Choroid plexus epithelial cell (primary cell): ENCODE measurements around the gene PTPRE.

Experiments used
- DNase-seq: peaks from one replicate; pipeline ENCODE4 v3.0.0-alpha.2; 2010; ENCODE audit warnings: low read depth
- H3K4me3 ChIP-seq: 2 replicates; pipeline ENCODE4 v1.5.1; 2011; ENCODE audit warnings: low read depth, mild to moderate bottlenecking, control low read depth, low read length, moderate library complexity
- TF ChIP-seq, protein P1 (sequence below): conservative IDR thresholded peaks from 2 replicates; pipeline ENCODE4 v1.5.1; 2011; ENCODE audit warnings: low read depth, mild to moderate bottlenecking, control low read depth, inconsistent platforms, low read length, moderate library complexity

Gene PTPRE

DNA sequence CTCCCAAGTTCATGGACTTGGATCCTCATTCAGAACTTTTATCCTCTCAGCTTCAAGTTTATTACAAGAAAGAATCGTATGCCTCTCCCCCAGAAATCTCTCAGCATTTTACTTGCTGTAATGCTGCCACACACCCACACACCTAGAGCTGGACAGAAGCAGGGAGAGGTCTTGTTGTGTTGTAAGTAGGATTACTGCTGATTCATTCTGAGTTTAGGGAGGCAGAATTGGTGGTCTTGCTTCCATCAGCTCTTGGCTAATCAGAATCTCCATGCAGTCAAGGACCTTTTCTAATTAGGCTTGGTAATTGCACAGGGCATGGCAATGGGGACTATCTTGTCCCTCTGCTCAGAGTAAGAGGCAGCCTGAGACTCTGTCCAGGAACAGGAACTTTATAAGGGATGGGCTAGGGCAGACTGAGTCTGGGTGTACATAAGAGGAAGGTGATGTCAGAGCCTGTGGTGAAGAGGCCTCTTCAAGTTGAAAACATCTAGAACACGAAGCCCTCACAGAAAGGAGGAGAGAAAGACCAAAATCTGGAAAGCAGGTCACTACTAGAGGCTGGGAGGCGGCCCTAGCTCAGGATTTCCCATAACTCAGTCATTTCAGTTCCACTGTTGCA lies 7.0 kb upstream of the PTPRE start:
- DNase-seq: peak; percentile 58
- H3K4me3 ChIP-seq: no peak overlapping the region
- TF ChIP-seq, protein P1, sequence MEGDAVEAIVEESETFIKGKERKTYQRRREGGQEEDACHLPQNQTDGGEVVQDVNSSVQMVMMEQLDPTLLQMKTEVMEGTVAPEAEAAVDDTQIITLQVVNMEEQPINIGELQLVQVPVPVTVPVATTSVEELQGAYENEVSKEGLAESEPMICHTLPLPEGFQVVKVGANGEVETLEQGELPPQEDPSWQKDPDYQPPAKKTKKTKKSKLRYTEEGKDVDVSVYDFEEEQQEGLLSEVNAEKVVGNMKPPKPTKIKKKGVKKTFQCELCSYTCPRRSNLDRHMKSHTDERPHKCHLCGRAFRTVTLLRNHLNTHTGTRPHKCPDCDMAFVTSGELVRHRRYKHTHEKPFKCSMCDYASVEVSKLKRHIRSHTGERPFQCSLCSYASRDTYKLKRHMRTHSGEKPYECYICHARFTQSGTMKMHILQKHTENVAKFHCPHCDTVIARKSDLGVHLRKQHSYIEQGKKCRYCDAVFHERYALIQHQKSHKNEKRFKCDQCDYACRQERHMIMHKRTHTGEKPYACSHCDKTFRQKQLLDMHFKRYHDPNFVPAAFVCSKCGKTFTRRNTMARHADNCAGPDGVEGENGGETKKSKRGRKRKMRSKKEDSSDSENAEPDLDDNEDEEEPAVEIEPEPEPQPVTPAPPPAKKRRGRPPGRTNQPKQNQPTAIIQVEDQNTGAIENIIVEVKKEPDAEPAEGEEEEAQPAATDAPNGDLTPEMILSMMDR: no peak

DNA sequence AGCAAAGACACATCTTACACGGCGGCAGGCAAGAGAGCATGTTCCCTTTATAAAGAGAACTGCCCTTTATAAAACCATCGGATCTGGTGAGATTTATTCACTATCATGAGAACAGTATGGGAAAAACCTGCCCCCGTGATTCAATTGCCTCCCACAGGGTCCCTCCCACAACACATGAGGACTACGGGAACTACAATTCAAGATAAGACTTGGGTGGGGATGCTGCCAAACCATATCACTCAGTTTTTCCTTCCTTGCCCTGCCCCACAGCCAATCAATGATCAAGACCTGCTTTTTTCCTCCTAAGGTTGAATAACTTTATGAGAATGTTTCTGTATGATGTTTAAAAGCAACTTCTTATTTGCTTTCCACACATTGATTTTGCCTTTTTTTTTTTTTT lies 3.1 kb upstream of the PTPRE start:
- TF ChIP-seq, protein P1: no peak
- DNase-seq: no peak
- H3K4me3 ChIP-seq: no peak overlapping the region

DNA sequence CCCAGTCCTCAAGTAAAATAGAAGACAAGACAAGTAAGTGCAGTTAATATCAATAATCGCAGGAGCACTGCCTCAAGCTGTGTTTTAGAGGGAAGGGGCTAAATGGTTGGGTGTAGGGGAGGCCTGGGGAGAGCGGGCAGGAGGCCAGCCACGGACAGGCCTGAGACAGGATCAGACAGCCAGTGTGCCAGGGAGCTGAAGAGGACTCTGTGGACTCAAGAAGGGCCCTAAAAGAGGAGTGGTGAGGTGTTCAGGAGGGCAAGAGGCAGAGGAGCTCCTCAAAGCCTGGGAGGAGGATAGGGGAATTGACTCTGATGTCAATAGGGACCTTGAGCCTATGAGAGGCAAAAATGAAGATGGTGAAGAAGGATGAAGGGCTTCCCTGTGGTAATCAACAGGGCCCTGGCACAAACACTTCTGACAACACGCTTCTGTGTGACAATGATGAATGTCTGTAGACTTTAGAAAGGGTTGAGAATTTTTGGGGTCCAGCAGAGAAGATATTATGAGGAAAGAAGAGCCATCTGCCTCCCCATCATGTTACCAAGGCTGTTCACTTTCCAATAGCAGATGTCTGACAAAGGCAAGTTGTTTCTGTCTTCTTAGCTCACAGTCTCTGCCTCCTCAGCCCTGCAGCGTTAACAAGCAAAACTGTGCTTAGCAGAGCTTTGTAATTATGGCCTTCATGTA lies 2.4 kb upstream of the PTPRE start:
- no peak for DNase-seq
- H3K4me3 ChIP-seq: no peak overlapping the region
- TF ChIP-seq, protein P1: no peak

DNA sequence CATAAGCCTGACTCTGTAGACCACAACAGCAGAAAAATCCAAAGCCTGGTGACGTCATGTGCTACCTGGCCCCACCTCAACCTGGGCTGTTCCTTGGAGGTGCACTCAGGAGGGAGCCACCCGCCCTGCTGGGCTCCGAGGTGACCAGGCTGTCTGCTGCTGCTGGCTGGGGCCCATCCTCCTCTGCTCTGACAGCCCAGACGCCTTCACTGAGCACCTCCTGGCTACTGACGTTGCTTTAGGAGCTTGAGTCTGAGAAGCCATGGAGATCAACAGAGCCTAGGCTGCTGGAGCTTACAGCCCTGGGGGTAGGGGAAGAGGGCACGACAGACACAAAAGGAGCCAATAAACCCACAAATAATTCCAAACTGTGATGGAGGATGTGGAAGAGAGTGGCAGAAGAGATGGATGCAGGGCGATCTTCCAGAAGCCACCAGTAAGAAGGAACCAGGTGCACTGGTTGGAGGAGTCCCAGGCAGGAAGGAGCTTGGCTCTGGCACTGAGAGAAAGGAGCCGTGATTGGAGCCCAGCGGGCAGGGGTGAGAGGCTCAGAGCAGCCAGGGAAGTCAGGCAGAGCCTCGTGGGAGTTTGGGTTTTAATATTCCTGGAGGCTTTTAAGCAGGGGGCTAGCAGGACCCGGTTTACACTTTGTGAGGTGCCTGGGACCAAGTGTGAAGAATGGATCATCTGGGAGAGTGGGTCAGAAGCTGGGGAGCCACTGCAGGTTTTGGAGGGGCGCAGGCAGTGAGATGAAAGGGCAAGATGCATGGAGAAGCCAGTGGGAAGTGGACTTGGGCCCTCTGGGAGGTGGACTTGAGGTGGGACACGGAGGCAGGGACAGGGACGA lies 1.7 kb upstream of the PTPRE start:
- H3K4me3 ChIP-seq: no peak overlapping the region
- no peak for DNase-seq
- TF ChIP-seq, protein P1: no peak

DNA sequence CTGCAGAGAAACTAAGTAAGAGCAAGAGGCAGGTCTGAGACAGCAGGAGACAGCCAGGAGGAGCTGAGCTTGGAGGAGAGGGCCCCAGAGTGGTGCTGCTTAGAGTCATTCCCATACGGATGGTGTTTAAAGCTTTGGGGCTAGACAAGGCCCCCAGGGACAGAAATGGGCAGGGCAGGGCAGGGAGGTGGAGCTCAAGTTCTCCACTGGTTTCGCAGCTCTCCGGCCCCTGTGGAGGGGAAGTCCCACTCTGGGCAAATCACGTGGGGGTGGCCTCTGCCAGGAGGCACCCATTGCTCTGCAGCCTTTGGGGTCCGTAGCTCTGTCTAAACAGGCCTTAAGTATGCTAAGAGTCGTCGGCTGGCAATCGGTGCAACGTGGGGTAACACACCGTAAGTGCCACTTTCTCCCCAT lies 1.0 kb upstream of the PTPRE start:
- DNase-seq: no peak
- TF ChIP-seq, protein P1: no peak
- no peak overlapping the region for H3K4me3 ChIP-seq

- TF ChIP-seq, protein P1: no peak
- DNase-seq: peak; percentile 71
- H3K4me3 ChIP-seq: peak overlapping the region; percentile 69
Observed at GRCh38 chr10:127907411-127908105, 655 bp downstream of the PTPRE start.
